AG04449 (cell line): Measurements from ENCODE around the gene SIGLECL1.

Source experiments
- CTCF ChIA-PET: fragments of 350-600 bp; formaldehyde crosslinking; extraction: SDS; loops from one replicate; lab custom pipeline; 2021; ENCODE audit warnings: antibody characterized with exemption; lab: Yijun Ruan, JAX
- POLR2A ChIA-PET: fragments of 400-600, 350-600 bp; formaldehyde crosslinking; extraction: SDS; loops from one replicate; lab custom pipeline; 2020; ENCODE audit warnings: antibody characterized with exemption, inconsistent platforms; lab: Yijun Ruan, JAX
- DNase-seq: peaks from one replicate; pipeline ENCODE4 v3.0.0-alpha.2; 2010; ENCODE audit warnings: low read depth, low spot score
- H3K4me3 ChIP-seq: 2 replicates; pipeline ENCODE4 v1.5.1; 2011; ENCODE audit warnings: low read depth, mild to moderate bottlenecking, control low read depth, low read length
- TF ChIP-seq, protein P1 (sequence below): IDR thresholded peaks from one replicate; pipeline ENCODE4 v1.5.1; 2011; ENCODE audit warnings: mild to moderate bottlenecking, moderate library complexity, low read length, control low read depth, inconsistent platforms; ENCODE audit not compliant: insufficient read depth; ENCODE audit errors: missing control alignments

SIGLECL1 gene

GRCh38 chr19:51251468-51251820, 564 bp downstream of the SIGLECL1 start:
- ChIA-PET POLR2A (no interaction called here), CTCF (no interaction called here)
- DNase-seq: no peak
- H3K4me3 ChIP-seq: no peak overlapping the region
- TF ChIP-seq, protein P1, sequence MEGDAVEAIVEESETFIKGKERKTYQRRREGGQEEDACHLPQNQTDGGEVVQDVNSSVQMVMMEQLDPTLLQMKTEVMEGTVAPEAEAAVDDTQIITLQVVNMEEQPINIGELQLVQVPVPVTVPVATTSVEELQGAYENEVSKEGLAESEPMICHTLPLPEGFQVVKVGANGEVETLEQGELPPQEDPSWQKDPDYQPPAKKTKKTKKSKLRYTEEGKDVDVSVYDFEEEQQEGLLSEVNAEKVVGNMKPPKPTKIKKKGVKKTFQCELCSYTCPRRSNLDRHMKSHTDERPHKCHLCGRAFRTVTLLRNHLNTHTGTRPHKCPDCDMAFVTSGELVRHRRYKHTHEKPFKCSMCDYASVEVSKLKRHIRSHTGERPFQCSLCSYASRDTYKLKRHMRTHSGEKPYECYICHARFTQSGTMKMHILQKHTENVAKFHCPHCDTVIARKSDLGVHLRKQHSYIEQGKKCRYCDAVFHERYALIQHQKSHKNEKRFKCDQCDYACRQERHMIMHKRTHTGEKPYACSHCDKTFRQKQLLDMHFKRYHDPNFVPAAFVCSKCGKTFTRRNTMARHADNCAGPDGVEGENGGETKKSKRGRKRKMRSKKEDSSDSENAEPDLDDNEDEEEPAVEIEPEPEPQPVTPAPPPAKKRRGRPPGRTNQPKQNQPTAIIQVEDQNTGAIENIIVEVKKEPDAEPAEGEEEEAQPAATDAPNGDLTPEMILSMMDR: no peak

DNA sequence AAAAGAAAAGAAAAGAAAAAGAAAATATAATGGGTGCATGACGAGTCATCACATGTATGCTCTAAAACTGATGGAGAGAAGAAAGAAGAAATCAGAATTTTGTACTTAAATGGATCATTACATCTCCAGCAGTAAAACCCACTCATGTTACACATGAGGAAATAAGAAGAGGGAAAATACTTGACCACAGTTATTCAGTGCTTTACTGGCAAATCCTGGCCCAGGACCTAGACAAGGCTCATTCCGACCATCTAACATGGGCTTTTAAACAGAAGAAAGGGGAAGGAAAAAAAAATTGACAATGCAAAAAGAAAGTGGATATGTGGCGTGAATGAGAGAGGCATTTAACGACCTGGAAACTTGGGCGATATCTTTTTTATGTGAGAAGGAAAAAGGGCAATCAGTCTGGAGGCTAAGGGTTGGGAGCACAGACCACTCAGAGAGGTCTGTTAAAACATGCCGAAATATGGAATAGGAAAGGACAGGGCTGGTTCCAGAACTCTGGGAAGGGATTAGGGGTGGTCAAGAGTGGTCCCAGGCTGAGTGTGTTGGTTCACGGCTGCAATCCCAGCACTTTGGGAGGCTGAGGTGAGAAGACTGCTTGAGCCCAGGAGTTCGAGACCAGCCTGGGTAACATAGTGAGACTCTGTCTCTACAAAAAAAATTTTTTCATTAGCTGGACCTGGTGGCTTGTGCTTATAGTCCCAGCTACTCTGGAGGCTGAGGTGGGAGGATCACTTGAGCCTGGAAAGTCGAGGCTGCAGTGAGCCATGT, 1.6 kb downstream of the SIGLECL1 start:
- no peak overlapping the region for H3K4me3 ChIP-seq
- no peak for DNase-seq
- TF ChIP-seq, protein P1: no peak
- ChIA-PET CTCF (no interaction called here), POLR2A (no interaction called here)

DNA sequence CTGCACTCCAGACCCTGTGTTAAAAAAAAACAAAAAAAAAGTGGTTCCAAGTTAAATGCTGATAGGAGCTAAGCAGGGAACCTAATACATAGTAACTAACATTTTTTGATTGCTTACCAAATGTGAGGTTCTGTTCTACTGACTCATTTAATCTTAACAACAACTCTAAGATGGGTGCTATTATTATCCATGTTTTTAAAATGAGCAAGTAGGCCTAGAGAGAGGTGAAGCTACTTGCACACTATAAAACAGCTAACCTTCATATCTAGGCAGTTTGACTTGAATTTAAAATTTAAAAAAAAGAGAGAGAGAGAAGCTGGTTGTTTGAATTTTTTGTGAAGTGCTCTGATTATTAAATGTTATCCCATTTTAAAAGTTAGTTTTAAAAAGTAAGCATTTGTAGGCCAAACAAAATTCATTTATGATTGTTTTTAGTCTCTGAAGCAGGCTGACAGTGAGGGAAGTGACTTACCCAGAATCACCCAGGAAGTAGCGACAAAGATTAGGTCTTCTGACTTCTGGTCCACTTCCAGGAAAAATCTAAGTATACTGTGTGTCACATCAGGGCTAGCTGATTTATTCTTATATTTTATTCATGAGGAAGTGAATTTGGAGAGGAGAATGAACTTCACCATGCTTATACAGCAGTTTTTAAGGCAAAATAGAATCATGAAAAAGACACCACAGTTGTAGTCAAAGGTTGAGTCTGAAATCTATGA, 2.4 kb downstream of the SIGLECL1 start:
- POLR2A ChIA-PET: no interaction called here
- H3K4me3 ChIP-seq: no peak overlapping the region
- TF ChIP-seq, protein P1: no peak
- CTCF ChIA-PET: no interaction called here
- DNase-seq: no peak

GRCh38 chr19:51256155-51256625, 5.3 kb downstream of the SIGLECL1 start:
- DNase-seq: no peak
- ChIA-PET POLR2A (no interaction called here), CTCF (interaction anchor here (0.6 kb wide), 1 partner anchor 515 kb away, joined by 3 read pairs; no protein-coding TSS in a partner anchor)
- TF ChIP-seq, protein P1: no peak
- H3K4me3 ChIP-seq: no peak overlapping the region

DNA sequence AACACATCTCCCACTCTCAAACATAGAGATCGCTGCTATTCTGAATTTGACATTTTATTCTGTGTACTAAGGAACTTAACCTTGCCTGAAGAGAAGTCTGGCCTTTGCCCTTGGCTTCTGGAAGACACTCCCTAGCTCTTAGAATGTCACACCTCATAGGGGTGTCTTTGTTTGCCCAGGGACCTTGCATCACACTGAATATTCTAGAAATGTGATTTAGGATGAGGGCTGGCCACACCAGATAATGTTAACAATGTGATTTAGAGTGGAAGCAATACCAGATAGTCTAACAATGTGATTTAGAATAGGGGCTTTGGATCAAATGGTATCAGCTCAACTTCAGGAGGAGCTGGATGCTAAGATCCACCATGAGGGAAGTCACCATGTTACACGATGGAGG, 6.6 kb downstream of the SIGLECL1 start:
- no peak for DNase-seq
- TF ChIP-seq, protein P1: no peak
- CTCF ChIA-PET: interaction anchor here (0.7 kb wide), 1 partner anchor 236 kb away, joined by 3 read pairs; no protein-coding TSS in a partner anchor
- no peak overlapping the region for H3K4me3 ChIP-seq
- POLR2A ChIA-PET: no interaction called here
